ENCODE measurements around the gene MC1R. TPM values are rescaled to one million over a fixed set of nuclear protein-coding genes. Genes with fewer than 3 reads are reported as not detected.

MC1R gene
- total RNA-seq, 1 experiment from 2014 or later = 13.4 TPM

DNA sequence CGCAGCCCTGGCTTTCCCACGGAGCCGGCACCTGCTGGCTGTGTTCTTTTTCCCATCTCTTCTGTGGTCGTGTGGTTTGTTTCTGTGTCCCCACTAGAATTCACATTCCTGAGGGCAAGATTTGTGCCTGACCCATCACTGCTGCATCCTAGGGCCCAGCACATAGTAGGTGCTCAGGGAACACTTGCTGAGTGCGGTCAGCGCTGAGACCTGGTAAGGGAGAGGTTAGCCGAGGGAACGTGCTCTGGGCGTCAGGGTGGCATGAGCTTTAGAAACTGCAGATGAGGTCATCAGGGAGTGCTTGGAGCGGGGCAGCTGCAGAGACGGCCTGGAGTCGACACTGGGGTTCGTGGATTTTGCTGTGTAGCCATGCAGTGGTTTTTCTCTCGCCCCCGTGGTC lies 35.8 kb downstream of the MC1R start:
- CTCF ChIA-PET = no interaction called here
- intact Hi-C loops (cut with micrococcal nuclease; ENCODE audit: unreplicated experiment) = no loop called here
- no peak for TF ChIP-seq EZH2 (IDR thresholded peaks at IDR 0.05; ENCODE audit: borderline replicate concordance, low read depth, low read length, poor library complexity, severe bottlenecking)
- no peak for TF ChIP-seq CTCF (conservative IDR thresholded peaks at IDR 0.05; ENCODE audit: low read depth, low read length)

GRCh38 chr16:89955001-89955685 lies 36.5 kb downstream of the MC1R start:
- Histone ChIP-seq H3K4me1 (ENCODE audit: insufficient read depth, low read length, poor library complexity, severe bottlenecking) (no peaks in the 10 kb centered on the region), H3K9me3 (ENCODE audit: low read depth, low read length, poor library complexity, severe bottlenecking) (no peaks in the 10 kb centered on the region), H3K36me3 (ENCODE audit: insufficient read depth, low read length, poor library complexity, severe bottlenecking) (peaks cover 21% of the 10 kb centered on the region), H3K4me3 (ENCODE audit: low read depth, low read length, poor library complexity, severe bottlenecking) (no peak overlapping the region), H3K27ac (ENCODE audit: low read depth, low read length, poor library complexity, severe bottlenecking) (no peak overlapping the region), H3K27me3 (replicated peaks; ENCODE audit: insufficient read depth, low read depth, low read length, poor library complexity) (no peaks in the 10 kb centered on the region)
- DNase-seq (ENCODE audit: low spot score) = no peak
- no TSS peak for BruUV-seq (replicated peaks)
- TF ChIP-seq CTCF (conservative IDR thresholded peaks at IDR 0.05; ENCODE audit: low read depth, low read length) = no peak
- no peak for TF ChIP-seq EZH2 (IDR thresholded peaks at IDR 0.05; ENCODE audit: borderline replicate concordance, low read depth, low read length, poor library complexity, severe bottlenecking)
- ChIA-PET CTCF (no interaction called here), POLR2A (ENCODE audit: low non-redundant PET) (no interaction called here)
- intact Hi-C loops (cut with micrococcal nuclease; ENCODE audit: unreplicated experiment) = no loop called here

More for the DNA sequence above, 35.8 kb downstream of the MC1R start:
- DNase-seq (ENCODE audit: low spot score) = no peak
- POLR2A ChIA-PET (ENCODE audit: low non-redundant PET) = no interaction called here
- Histone ChIP-seq H3K9me3 (ENCODE audit: low read depth, low read length, poor library complexity, severe bottlenecking) (no peaks in the 10 kb centered on the region), H3K4me1 (ENCODE audit: insufficient read depth, low read length, poor library complexity, severe bottlenecking) (no peaks in the 10 kb centered on the region), H3K27ac (ENCODE audit: low read depth, low read length, poor library complexity, severe bottlenecking) (no peak overlapping the region), H3K4me3 (ENCODE audit: low read depth, low read length, poor library complexity, severe bottlenecking) (no peak overlapping the region), H3K36me3 (ENCODE audit: insufficient read depth, low read length, poor library complexity, severe bottlenecking) (peaks cover 21% of the 10 kb centered on the region), H3K27me3 (replicated peaks; ENCODE audit: insufficient read depth, low read depth, low read length, poor library complexity) (no peaks in the 10 kb centered on the region)
- BruUV-seq (replicated peaks) = no TSS peak

DNA sequence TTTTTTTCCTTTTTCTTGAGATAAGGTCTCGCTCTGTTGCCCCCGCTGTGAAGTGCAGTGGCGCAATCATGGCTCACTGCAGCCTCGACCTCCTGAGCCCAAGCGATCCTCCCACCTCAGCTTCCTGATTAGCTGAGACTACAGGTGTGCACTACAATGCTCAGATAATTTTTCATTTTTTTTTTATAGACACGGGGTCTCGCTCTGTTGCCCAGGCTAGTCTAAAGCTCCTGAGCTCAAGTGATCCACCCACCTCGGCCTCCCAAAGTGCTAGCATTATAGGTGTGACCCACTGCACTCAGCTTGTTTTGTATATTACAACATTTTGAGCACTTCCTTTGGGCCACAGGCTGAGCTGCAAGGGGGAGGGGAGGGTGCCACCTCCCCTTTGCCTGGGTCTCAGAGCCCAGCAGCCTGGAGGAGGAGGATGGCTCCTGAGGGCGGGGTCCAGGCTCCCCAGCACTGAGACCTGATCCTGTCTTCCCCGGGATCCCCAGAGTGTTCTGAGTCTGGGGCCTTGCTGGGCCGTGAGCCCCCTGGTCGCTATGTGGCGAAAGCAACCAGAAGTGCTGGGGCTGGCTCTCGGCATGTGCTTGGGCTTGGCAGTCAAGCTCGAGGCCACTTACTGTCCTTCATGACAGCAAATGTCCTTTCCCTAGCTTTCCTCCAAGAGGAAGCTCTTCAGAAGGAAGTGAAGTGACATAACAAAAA lies 38.0 kb downstream of the MC1R start:
- Histone ChIP-seq H3K27me3 (replicated peaks; ENCODE audit: insufficient read depth, low read depth, low read length, poor library complexity) (no peaks in the 10 kb centered on the region), H3K27ac (ENCODE audit: low read depth, low read length, poor library complexity, severe bottlenecking) (no peak overlapping the region), H3K36me3 (ENCODE audit: insufficient read depth, low read length, poor library complexity, severe bottlenecking) (peaks cover 25% of the 10 kb centered on the region), H3K4me1 (ENCODE audit: insufficient read depth, low read length, poor library complexity, severe bottlenecking) (no peaks in the 10 kb centered on the region), H3K9me3 (ENCODE audit: low read depth, low read length, poor library complexity, severe bottlenecking) (no peaks in the 10 kb centered on the region), H3K4me3 (ENCODE audit: low read depth, low read length, poor library complexity, severe bottlenecking) (no peak overlapping the region)
- ChIA-PET CTCF (no interaction called here), POLR2A (ENCODE audit: low non-redundant PET) (no interaction called here)
- DNase-seq (ENCODE audit: low spot score) = no peak
- intact Hi-C loops (cut with micrococcal nuclease; ENCODE audit: unreplicated experiment) = no loop called here
- no TSS peak for BruUV-seq (replicated peaks)
- TF ChIP-seq EZH2 (IDR thresholded peaks at IDR 0.05; ENCODE audit: borderline replicate concordance, low read depth, low read length, poor library complexity, severe bottlenecking) (no peak), CTCF (conservative IDR thresholded peaks at IDR 0.05; ENCODE audit: low read depth, low read length) (no peak)
